SK-N-SH treated with all-trans-retinoic acid at 6 μM for 48 hours (cell line): ENCODE results near the gene AMELY.

Experiments used
- ATAC-seq: fragments of 200-7000 bp; cut with Tn5 transposase; 3 replicates; pipeline ENCODE4 v1.9.1; 2020; ENCODE audit warnings: mild to moderate bottlenecking, moderate library complexity
- ARNTL ChIP-seq: fragments of 450-650 bp; formaldehyde crosslinking; IDR thresholded peaks from 2 replicates; pipeline ENCODE4 v1.5.0; 2020; ENCODE audit warnings: low read depth, mild to moderate bottlenecking, moderate library complexity, borderline replicate concordance
- CREB5 ChIP-seq: fragments of 250-450 bp; sonication (Bioruptor Pico); IDR thresholded peaks from 2 replicates; pipeline ENCODE4 v1.5.1; 2020; ENCODE audit warnings: low read depth, mild to moderate bottlenecking, moderate library complexity
- CSDC2 ChIP-seq: fragments of 250-450 bp; sonication (Bioruptor Pico); IDR thresholded peaks from 2 replicates; pipeline ENCODE4 v1.5.0; 2020; ENCODE audit warnings: mild to moderate bottlenecking, moderate library complexity
- CSRNP3 ChIP-seq: fragments of 250-450 bp; sonication (Bioruptor Pico); IDR thresholded peaks from 2 replicates; pipeline ENCODE4 v1.5.1; 2021; ENCODE audit warnings: mild to moderate bottlenecking, moderate library complexity
- ESRRG ChIP-seq: fragments of 250-450 bp; sonication (Bioruptor Pico); IDR thresholded peaks from 2 replicates; pipeline ENCODE4 v1.6.1; 2021; ENCODE audit warnings: mild to moderate bottlenecking
- GLIS3 ChIP-seq: fragments of 250-450 bp; sonication (Bioruptor Pico); IDR thresholded peaks from 2 replicates; pipeline ENCODE4 v1.5.0; 2020; ENCODE audit warnings: mild to moderate bottlenecking, moderate library complexity
- ISL1 ChIP-seq: fragments of 250-450 bp; sonication (Bioruptor Pico); IDR thresholded peaks from 2 replicates; pipeline ENCODE4 v2.1.2; 2022; ENCODE audit warnings: mild to moderate bottlenecking, moderate library complexity
- OSR1 ChIP-seq: fragments of 250-450 bp; sonication (Bioruptor Pico); IDR thresholded peaks from 2 replicates; pipeline ENCODE4 v1.8.0; 2022; ENCODE audit warnings: moderate library complexity, mild to moderate bottlenecking, inconsistent platforms
- PATZ1 ChIP-seq: fragments of 250-450 bp; sonication (Bioruptor Pico); IDR thresholded peaks from 2 replicates; pipeline ENCODE4 v1.8.0; 2020; ENCODE audit warnings: mild to moderate bottlenecking, moderate library complexity, borderline replicate concordance
- POU6F1 ChIP-seq: fragments of 250-450 bp; sonication (Bioruptor Pico); IDR thresholded peaks from 2 replicates; pipeline ENCODE4 v1.8.0; 2021; ENCODE audit warnings: low read depth, mild to moderate bottlenecking, moderate library complexity, borderline replicate concordance
- PPARA ChIP-seq: fragments of 250-450 bp; sonication (Bioruptor Pico); IDR thresholded peaks from 2 replicates; pipeline ENCODE4 v1.5.0; 2020; ENCODE audit warnings: mild to moderate bottlenecking, borderline replicate concordance
- RARB ChIP-seq: fragments of 250-450 bp; sonication (Bioruptor Pico); IDR thresholded peaks from 2 replicates; pipeline ENCODE4 v1.8.0; 2021; ENCODE audit warnings: mild to moderate bottlenecking, moderate library complexity
- SNAI2 ChIP-seq: fragments of 250-450 bp; sonication (Bioruptor Pico); IDR thresholded peaks from 2 replicates; pipeline ENCODE4 v1.5.0; 2020; ENCODE audit warnings: mild to moderate bottlenecking, moderate library complexity
- TCF4 ChIP-seq: fragments of 250-450 bp; sonication (Bioruptor Pico); IDR thresholded peaks from 2 replicates; pipeline ENCODE4 v1.8.0; 2021; ENCODE audit warnings: mild to moderate bottlenecking, moderate library complexity, borderline replicate concordance
- TOX ChIP-seq: fragments of 250-450 bp; sonication (Bioruptor Pico); IDR thresholded peaks from 2 replicates; pipeline ENCODE4 v1.8.0; 2021; ENCODE audit warnings: mild to moderate bottlenecking, moderate library complexity, borderline replicate concordance
- ZC3H10 ChIP-seq: fragments of 250-450 bp; sonication (Bioruptor Pico); IDR thresholded peaks from 2 replicates; pipeline ENCODE4 v1.5.1; 2021; ENCODE audit warnings: mild to moderate bottlenecking, moderate library complexity
- ZFP3 ChIP-seq: fragments of 250-450 bp; sonication (Bioruptor Pico); IDR thresholded peaks from 2 replicates; pipeline ENCODE4 v1.5.0; 2020; ENCODE audit warnings: mild to moderate bottlenecking, moderate library complexity
- ZNF565 ChIP-seq: fragments of 450-650 bp; formaldehyde crosslinking; conservative IDR thresholded peaks from 2 replicates; pipeline ENCODE4 v1.5.0; 2020; ENCODE audit warnings: low read depth, mild to moderate bottlenecking, moderate library complexity
- ZNF70 ChIP-seq: fragments of 450-650 bp; formaldehyde crosslinking; IDR thresholded peaks from 2 replicates; pipeline ENCODE4 v1.5.0; 2020; ENCODE audit warnings: mild to moderate bottlenecking, moderate library complexity
- ZNF8 ChIP-seq: fragments of 450-650 bp; formaldehyde crosslinking; IDR thresholded peaks from 2 replicates; pipeline ENCODE4 v1.5.0; 2020; ENCODE audit warnings: mild to moderate bottlenecking, moderate library complexity

The AMELY gene

GRCh38 chrY:6948378-6948777 is 36.8 kb upstream of the AMELY start:
- TF ChIP-seq TOX (CRISPR knock-in tag) = no peak
- TF ChIP-seq ZC3H10 (CRISPR knock-in tag) = no peak
- no peak for TF ChIP-seq CSRNP3 (CRISPR knock-in tag)
- no peak for TF ChIP-seq PPARA (CRISPR knock-in tag)
- no peak for TF ChIP-seq CSDC2
- TF ChIP-seq CREB5 (CRISPR knock-in tag) = no peak
- no peak for TF ChIP-seq OSR1
- no peak for TF ChIP-seq ISL1 (CRISPR knock-in tag)
- TF ChIP-seq, all 23 proteins: peak for 0
- ATAC-seq = no peak

- no peak for TF ChIP-seq CSDC2
- no peak for TF ChIP-seq ZFP3 (CRISPR knock-in tag)
- no peak for TF ChIP-seq PATZ1 (CRISPR knock-in tag)
- no peak for TF ChIP-seq ESRRG (CRISPR knock-in tag)
- TF ChIP-seq POU6F1 = no peak
- no peak for TF ChIP-seq ZNF8 (CRISPR knock-in tag)
- TF ChIP-seq ZNF70 (CRISPR knock-in tag) = no peak
- no peak for TF ChIP-seq ZNF565 (CRISPR knock-in tag)
- TF ChIP-seq ISL1 (CRISPR knock-in tag) = no peak
- no peak for TF ChIP-seq GLIS3
- no peak for TF ChIP-seq CREB5 (CRISPR knock-in tag)
- no peak for TF ChIP-seq CSRNP3 (CRISPR knock-in tag)
- no peak for TF ChIP-seq ZC3H10 (CRISPR knock-in tag)
- no peak for TF ChIP-seq TCF4 (CRISPR knock-in tag)
- no peak for TF ChIP-seq ARNTL
- TF ChIP-seq RARB (CRISPR knock-in tag) = no peak
- TF ChIP-seq SNAI2 (CRISPR knock-in tag) = no peak
- ATAC-seq = no peak
Observed at GRCh38 chrY:6947695-6948094, 36.1 kb upstream of the AMELY start.

GRCh38 chrY:6935497-6935896 is 23.9 kb upstream of the AMELY start:
- ATAC-seq = no peak
- TF ChIP-seq RARB (CRISPR knock-in tag) (no peak), POU6F1 (no peak), PATZ1 (CRISPR knock-in tag) (no peak), ESRRG (CRISPR knock-in tag) (no peak), PPARA (CRISPR knock-in tag) (no peak), OSR1 (no peak), ARNTL (no peak), ZFP3 (CRISPR knock-in tag) (no peak), ISL1 (CRISPR knock-in tag) (no peak), CSRNP3 (CRISPR knock-in tag) (no peak), SNAI2 (CRISPR knock-in tag) (no peak), ZNF70 (CRISPR knock-in tag) (no peak), CSDC2 (no peak), CREB5 (CRISPR knock-in tag) (no peak), TOX (CRISPR knock-in tag) (no peak), ZNF8 (CRISPR knock-in tag) (no peak)
